K562 (cell line): ENCODE data around the gene ATP2A3. TPM values are rescaled to one million over a fixed set of nuclear protein-coding genes. Genes with fewer than 3 reads are reported as not detected.

Experiments used
- ATF1 ChIP-seq, 2 experiments: fragments of 450-650 bp in 1 of 2; IDR thresholded peaks; 2 replicates each; pipeline ENCODE4 v1.6.1; 2016; ENCODE audit warnings: missing compliant biosample characterization in 1 of 2, missing genetic modification characterization in 1 of 2
- CHD2 ChIP-seq: IDR thresholded peaks from 2 replicates; pipeline ENCODE4 v1.6.1; 2011; ENCODE audit warnings: low read depth, low read length
- ETV5 ChIP-seq: sonication (generic); formaldehyde crosslinking; IDR thresholded peaks from 2 replicates; pipeline ENCODE4 v1.4.0; 2020; ENCODE audit warnings: low read depth, mild to moderate bottlenecking, missing genetic modification reagents
- EWSR1 ChIP-seq: fragments of 450-650 bp; IDR thresholded peaks from 2 replicates; pipeline ENCODE4 v1.6.1; 2018; ENCODE audit warnings: borderline replicate concordance, mild to moderate bottlenecking, low read depth, moderate library complexity; ENCODE audit not compliant: partially characterized antibody
- GABPA ChIP-seq: fragments of 200-800 bp; sonication (Bioruptor generic); conservative IDR thresholded peaks from 2 replicates; pipeline ENCODE4 v1.6.1; 2016; ENCODE audit warnings: low read depth, missing genetic modification characterization, missing compliant biosample characterization
- HMG20A ChIP-seq: fragments of 450-650 bp; formaldehyde crosslinking; conservative IDR thresholded peaks from 2 replicates; pipeline ENCODE4 v1.4.0; 2020; ENCODE audit warnings: mild to moderate bottlenecking, mixed read lengths
- JUNB ChIP-seq: fragments of 450-650 bp; formaldehyde crosslinking; conservative IDR thresholded peaks from 2 replicates; pipeline ENCODE4 v1.4.0; 2020; ENCODE audit warnings: mild to moderate bottlenecking
- NCOA2 ChIP-seq, 2 experiments: fragments of 450-650 bp; IDR thresholded peaks; 2 replicates each; pipeline ENCODE4 v1.6.1; 2018; ENCODE audit warnings: mild to moderate bottlenecking in 2 of 2, moderate library complexity in 1 of 2; ENCODE audit not compliant: partially characterized antibody in 2 of 2
- RAD21 ChIP-seq, 2 experiments: fragments of 250-450 bp in 1 of 2; fragments of 450-650 bp in 1 of 2; sonication (Bioruptor Pico) in 1 of 2; formaldehyde crosslinking in 1 of 2; IDR thresholded peaks in 1 of 2; conservative IDR thresholded peaks in 1 of 2; 2 replicates each; pipeline versions ENCODE4 v1.4.0 to v1.8.0; 2020 to 2022; ENCODE audit warnings: mild to moderate bottlenecking in 2 of 2, moderate library complexity in 1 of 2
- SIN3A ChIP-seq, 2 experiments: fragments of 150-350 bp in 1 of 2; IDR thresholded peaks; 2 replicates each; pipeline ENCODE4 v1.6.1; 2011 to 2016; ENCODE audit warnings: borderline replicate concordance in 2 of 2, low read depth in 2 of 2, low read length in 2 of 2, mild to moderate bottlenecking in 2 of 2, moderate library complexity in 2 of 2; ENCODE audit not compliant: control insufficient read depth in 1 of 2
- SMARCE1 ChIP-seq: fragments of 450-650 bp; IDR thresholded peaks from 2 replicates; pipeline ENCODE4 v1.7.1; 2016; ENCODE audit warnings: mild to moderate bottlenecking
- ZFX ChIP-seq: sonication (generic); formaldehyde crosslinking; IDR thresholded peaks from 2 replicates; pipeline ENCODE4 v1.8.0; 2022; ENCODE audit warnings: mild to moderate bottlenecking, missing genetic modification reagents, moderate library complexity
- ZNF445 ChIP-seq: fragments of 250-450 bp; sonication (Bioruptor Pico); IDR thresholded peaks from 2 replicates; pipeline ENCODE4 v1.4.0; 2020; ENCODE audit warnings: low read depth, mild to moderate bottlenecking, moderate library complexity
- ZNF584 ChIP-seq: fragments of 200-800 bp; sonication (Bioruptor generic); IDR thresholded peaks from 2 replicates; pipeline ENCODE4 v1.6.1; 2016; ENCODE audit warnings: low read depth, mild to moderate bottlenecking, missing genetic modification characterization, missing compliant biosample characterization
- ZNF589 ChIP-seq: fragments of 200-800 bp; sonication (Bioruptor generic); IDR thresholded peaks from 2 replicates; pipeline ENCODE4 v1.6.1; 2016; ENCODE audit warnings: low read depth, missing genetic modification characterization, missing compliant biosample characterization
- ZNF766 ChIP-seq: fragments of 200-800 bp; sonication (Bioruptor generic); conservative IDR thresholded peaks from 2 replicates; pipeline ENCODE4 v1.6.1; 2016; ENCODE audit warnings: missing genetic modification characterization, missing compliant biosample characterization
- polyA plus RNA-seq, 8 experiments: library from polyadenylated mRNA; depleted of rRNA in 4 of 8; stranded (reverse) in 5 of 8; unstranded in 3 of 8; fragments of >200 nt; fragmentation: Nextera tagmentation in 2 of 8; fragmentation: Illumina TruSeq in 1 of 8; extraction: Ambion mirVana in 2 of 8; extraction: Trizol in 1 of 8; gene quantifications; 2 replicates each; pipeline versions ENCODE4 v1.2.1 to v1.2.3, GENCODE V29; 2011 to 2014; ENCODE audit warnings: inconsistent platforms in 1 of 8, missing spikeins in 1 of 8
- total RNA-seq, 7 experiments: library from RNA; depleted of rRNA in 6 of 7; stranded (reverse); fragments of >200 nt in 6 of 7; fragmentation: Illumina TruSeq in 2 of 7; extraction: Trizol in 2 of 7; gene quantifications; 2 replicates each; pipeline versions ENCODE4 v1.2.1 to v1.2.3, GENCODE V29; 2011 to 2021; ENCODE audit warnings: low replicate concordance in 1 of 7
- TF ChIP-seq, protein P1 (sequence below): fragments of 250-450 bp; sonication (Bioruptor Pico); IDR thresholded peaks from 2 replicates; pipeline ENCODE4 v1.4.0; 2020; ENCODE audit warnings: mild to moderate bottlenecking, moderate library complexity
- TF ChIP-seq, protein P2 (sequence below), 3 experiments: fragments of 200-800 bp in 1 of 3; sonication (Bioruptor generic) in 1 of 3; sonication (generic) in 1 of 3; formaldehyde crosslinking in 1 of 3; IDR thresholded peaks; 2 replicates each; pipeline versions ENCODE4 v1.6.1 to v1.8.0; 2016 to 2022; ENCODE audit warnings: mild to moderate bottlenecking in 2 of 3, missing compliant biosample characterization in 2 of 3, missing genetic modification characterization in 2 of 3, missing genetic modification reagents in 1 of 3
- TF ChIP-seq, protein P3 (sequence below), 2 experiments: fragments of 200-800 bp in 1 of 2; sonication (Bioruptor generic) in 1 of 2; sonication (generic) in 1 of 2; formaldehyde crosslinking in 1 of 2; IDR thresholded peaks in 1 of 2; conservative IDR thresholded peaks in 1 of 2; 2 replicates each; pipeline versions ENCODE4 v1.5.0 to v1.6.1; 2016 to 2020; ENCODE audit warnings: missing compliant biosample characterization in 1 of 2, missing genetic modification characterization in 1 of 2, missing genetic modification reagents in 1 of 2
- TF ChIP-seq, protein P4 (sequence below): sonication (generic); formaldehyde crosslinking; IDR thresholded peaks from 2 replicates; pipeline ENCODE4 v1.9.0; 2022; ENCODE audit warnings: mild to moderate bottlenecking, missing genetic modification reagents

ATP2A3 gene
- total and polyA plus RNA-seq, 9 of the 15 experiments (the other 6 are each of a cell fraction or from before 2014, with no cell fraction given), result 0.65 to 103 (median 31.3) TPM

- TF ChIP-seq ZNF584 (CRISPR knock-in tag) (no peak), SMARCE1 (no peak), NCOA2 (IDR thresholded peaks at IDR 0.05; ENCODE audit: partially characterized antibody in 2 of 2) (no peak), RAD21 (CRISPR knock-in tag; conservative IDR thresholded peaks at IDR 0.05 in 1 of 2, IDR thresholded peaks at IDR 0.05 in 1 of 2) (peak in 1 of 2 experiments; percentile 2; a peak in 1 of 4 replicates), JUNB (CRISPR knock-in tag) (no peak), ZNF589 (CRISPR knock-in tag) (0 out of 2 replicates have a peak, but pooled peaks have one; percentile 30), ZNF445 (CRISPR knock-in tag) (no peak), ZNF766 (CRISPR knock-in tag) (peak; percentile 44; the same call in 1 of the 2 replicates), ETV5 (CRISPR knock-in tag) (peak; percentile 84), GABPA (tag) (peak; percentile 74), CHD2 (no peak), EWSR1 (no peak), ZFX (peak; percentile 51), ATF1 (CRISPR knock-in tag; IDR thresholded peaks at IDR 0.05) (no peak), ATF1 (tag; IDR thresholded peaks at IDR 0.05) (peak; percentile 39), SIN3A (IDR thresholded peaks at IDR 0.05; ENCODE audit: borderline replicate concordance in 2 of 2, control insufficient read depth in 1 of 2, low read depth in 2 of 2, low read length in 2 of 2) (0 out of 4 replicates have a peak, but pooled peaks of 1 of the 2 experiments have one; percentile 50), HMG20A (CRISPR knock-in tag) (no peak)
- TF ChIP-seq, protein P1, sequence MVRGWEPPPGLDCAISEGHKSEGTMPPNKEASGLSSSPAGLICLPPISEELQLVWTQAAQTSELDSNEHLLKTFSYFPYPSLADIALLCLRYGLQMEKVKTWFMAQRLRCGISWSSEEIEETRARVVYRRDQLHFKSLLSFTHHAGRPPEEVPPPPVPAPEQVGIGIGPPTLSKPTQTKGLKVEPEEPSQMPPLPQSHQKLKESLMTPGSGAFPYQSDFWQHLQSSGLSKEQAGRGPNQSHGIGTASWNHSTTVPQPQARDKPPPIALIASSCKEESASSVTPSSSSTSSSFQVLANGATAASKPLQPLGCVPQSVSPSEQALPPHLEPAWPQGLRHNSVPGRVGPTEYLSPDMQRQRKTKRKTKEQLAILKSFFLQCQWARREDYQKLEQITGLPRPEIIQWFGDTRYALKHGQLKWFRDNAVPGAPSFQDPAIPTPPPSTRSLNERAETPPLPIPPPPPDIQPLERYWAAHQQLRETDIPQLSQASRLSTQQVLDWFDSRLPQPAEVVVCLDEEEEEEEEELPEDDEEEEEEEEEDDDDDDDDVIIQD (CRISPR knock-in tag), result no peak
- TF ChIP-seq, protein P2, sequence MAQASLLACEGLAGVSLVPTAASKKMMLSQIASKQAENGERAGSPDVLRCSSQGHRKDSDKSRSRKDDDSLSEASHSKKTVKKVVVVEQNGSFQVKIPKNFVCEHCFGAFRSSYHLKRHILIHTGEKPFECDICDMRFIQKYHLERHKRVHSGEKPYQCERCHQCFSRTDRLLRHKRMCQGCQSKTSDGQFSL (CRISPR knock-in tag; IDR thresholded peaks at IDR 0.05), result 0 out of 2 replicates have a peak, but pooled peaks have one; percentile 18
- TF ChIP-seq, protein P2 (tag; IDR thresholded peaks at IDR 0.05), result no peak
- TF ChIP-seq, protein P3, sequence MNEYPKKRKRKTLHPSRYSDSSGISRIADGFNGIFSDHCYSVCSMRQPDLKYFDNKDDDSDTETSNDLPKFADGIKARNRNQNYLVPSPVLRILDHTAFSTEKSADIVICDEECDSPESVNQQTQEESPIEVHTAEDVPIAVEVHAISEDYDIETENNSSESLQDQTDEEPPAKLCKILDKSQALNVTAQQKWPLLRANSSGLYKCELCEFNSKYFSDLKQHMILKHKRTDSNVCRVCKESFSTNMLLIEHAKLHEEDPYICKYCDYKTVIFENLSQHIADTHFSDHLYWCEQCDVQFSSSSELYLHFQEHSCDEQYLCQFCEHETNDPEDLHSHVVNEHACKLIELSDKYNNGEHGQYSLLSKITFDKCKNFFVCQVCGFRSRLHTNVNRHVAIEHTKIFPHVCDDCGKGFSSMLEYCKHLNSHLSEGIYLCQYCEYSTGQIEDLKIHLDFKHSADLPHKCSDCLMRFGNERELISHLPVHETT (CRISPR knock-in tag; conservative IDR thresholded peaks at IDR 0.05 in 1 of 2, IDR thresholded peaks at IDR 0.05 in 1 of 2), result no peak
- TF ChIP-seq, protein P4, sequence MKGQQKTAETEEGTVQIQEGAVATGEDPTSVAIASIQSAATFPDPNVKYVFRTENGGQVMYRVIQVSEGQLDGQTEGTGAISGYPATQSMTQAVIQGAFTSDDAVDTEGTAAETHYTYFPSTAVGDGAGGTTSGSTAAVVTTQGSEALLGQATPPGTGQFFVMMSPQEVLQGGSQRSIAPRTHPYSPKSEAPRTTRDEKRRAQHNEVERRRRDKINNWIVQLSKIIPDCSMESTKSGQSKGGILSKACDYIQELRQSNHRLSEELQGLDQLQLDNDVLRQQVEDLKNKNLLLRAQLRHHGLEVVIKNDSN, result no peak
Observed at GRCh38 chr17:3915995-3916696, 48.1 kb downstream of the ATP2A3 start, which contains the start of gene P2RX1 (continued).
